ENCODE results near the gene CHRM2.

The CHRM2 gene

DNA sequence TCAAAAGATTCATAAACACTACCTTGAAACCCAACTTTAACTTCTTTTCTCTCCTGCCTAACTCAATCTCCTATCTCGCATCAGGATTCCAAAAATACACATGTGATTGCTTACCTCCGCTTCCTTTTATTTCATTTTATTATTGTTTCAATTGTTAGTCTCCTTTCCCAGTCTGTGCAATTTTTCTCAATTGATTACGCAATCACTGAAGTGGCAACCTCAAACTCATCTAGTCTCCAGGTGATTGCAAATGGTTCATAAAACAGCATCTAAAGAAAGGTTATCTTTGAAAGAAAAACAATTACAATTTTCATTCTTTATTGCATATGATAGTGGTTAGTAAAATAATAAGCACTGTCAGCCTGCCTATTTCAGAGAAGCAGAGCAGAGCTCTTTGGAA, 45.6 kb downstream of the CHRM2 start:
- TF ChIP-seq, protein P1, sequence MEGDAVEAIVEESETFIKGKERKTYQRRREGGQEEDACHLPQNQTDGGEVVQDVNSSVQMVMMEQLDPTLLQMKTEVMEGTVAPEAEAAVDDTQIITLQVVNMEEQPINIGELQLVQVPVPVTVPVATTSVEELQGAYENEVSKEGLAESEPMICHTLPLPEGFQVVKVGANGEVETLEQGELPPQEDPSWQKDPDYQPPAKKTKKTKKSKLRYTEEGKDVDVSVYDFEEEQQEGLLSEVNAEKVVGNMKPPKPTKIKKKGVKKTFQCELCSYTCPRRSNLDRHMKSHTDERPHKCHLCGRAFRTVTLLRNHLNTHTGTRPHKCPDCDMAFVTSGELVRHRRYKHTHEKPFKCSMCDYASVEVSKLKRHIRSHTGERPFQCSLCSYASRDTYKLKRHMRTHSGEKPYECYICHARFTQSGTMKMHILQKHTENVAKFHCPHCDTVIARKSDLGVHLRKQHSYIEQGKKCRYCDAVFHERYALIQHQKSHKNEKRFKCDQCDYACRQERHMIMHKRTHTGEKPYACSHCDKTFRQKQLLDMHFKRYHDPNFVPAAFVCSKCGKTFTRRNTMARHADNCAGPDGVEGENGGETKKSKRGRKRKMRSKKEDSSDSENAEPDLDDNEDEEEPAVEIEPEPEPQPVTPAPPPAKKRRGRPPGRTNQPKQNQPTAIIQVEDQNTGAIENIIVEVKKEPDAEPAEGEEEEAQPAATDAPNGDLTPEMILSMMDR (IDR thresholded peaks at IDR 0.05) = no peak

DNA sequence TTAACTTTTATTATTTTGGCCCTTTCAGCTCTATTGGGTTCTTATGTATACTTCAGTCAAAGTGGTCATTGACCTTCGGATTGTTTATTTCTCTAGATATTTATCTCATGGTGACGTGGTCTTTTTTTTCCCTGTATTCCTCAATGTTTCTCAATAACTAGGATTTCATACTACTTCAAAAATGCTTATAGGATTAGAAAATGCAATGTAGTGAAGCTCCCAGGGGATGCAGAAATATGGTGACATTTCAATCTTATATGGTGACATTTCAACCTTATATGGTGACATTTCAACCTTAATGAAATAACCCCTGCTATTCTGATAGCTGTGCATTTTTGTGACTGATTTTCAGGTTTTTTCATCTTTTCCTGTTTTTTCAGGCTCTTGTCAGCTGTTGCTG, 51.4 kb downstream of the CHRM2 start:
- no peaks in the 10 kb centered on the region for H3K4me1 ChIP-seq
- H3K27ac ChIP-seq = no peak overlapping the region
- no peaks in the 10 kb centered on the region for H3K36me3 ChIP-seq
- TF ChIP-seq, protein P1 (IDR thresholded peaks at IDR 0.05) = no peak
- H3K4me3 ChIP-seq = no peak overlapping the region
- intact Hi-C loops (cut with DNase I; ENCODE audit: low total_unique reads) = no loop called here
- DNase-seq = no peak
- no peaks in the 10 kb centered on the region for H3K9me3 ChIP-seq
- H3K27me3 ChIP-seq = no peaks in the 10 kb centered on the region

More for the DNA sequence above, 45.6 kb downstream of the CHRM2 start:
- intact Hi-C loops (cut with DNase I; ENCODE audit: low total_unique reads) = no loop called here
- Histone ChIP-seq H3K4me3 (no peak overlapping the region), H3K27ac (no peak overlapping the region), H3K9me3 (no peaks in the 10 kb centered on the region), H3K4me1 (no peaks in the 10 kb centered on the region), H3K36me3 (no peaks in the 10 kb centered on the region), H3K27me3 (no peaks in the 10 kb centered on the region)
- DNase-seq = no peak

DNA sequence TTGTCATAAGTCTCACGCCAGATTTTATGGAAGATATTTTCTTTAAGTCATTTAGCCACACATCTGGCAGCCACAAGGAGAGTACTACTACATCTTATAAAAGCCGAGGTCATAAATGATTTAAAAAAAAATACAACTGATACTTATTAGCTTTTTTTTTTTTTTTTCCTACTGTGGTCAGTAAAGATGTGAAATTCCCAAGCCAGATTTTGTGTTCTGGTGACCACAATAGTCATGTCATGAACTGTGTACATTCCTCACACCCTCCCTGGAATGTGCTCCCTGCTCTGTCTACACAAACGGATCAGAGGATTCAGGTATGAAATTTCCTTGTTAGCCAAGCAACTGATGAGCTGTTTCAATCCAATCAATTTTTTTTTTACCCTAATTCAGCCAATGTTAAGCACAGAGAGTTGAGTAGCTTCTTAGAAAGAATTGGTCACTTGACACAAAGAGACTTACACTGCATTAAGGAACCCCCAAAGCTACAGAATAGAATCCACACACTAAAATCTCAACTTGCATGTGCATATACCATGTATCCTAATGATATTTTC, 54.7 kb downstream of the CHRM2 start:
- TF ChIP-seq, protein P1 (IDR thresholded peaks at IDR 0.05) = no peak

DNA sequence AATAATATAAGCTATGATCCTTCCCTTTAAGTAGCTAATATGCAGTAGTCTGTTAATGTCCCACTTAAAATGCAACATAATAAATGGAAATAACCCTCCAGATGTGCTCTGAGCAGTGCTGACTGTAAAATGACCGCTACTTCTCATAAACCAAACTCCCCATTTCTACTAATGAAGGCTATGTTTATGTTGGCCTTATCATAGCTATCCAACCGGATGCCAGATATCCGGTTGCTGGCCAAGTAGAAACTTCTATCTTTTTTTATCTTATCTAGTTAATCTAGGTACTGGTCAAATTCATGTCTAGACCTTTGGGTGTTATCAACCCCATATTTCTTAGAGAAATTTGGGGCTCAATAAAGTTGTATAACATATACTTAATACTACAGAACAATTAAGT, 56.6 kb downstream of the CHRM2 start:
- DNase-seq = no peak
- Histone ChIP-seq H3K27me3 (no peaks in the 10 kb centered on the region), H3K4me3 (no peak overlapping the region), H3K4me1 (no peaks in the 10 kb centered on the region), H3K9me3 (no peaks in the 10 kb centered on the region), H3K36me3 (no peaks in the 10 kb centered on the region), H3K27ac (no peak overlapping the region)
- intact Hi-C loops (cut with DNase I; ENCODE audit: low total_unique reads) = no loop called here
- TF ChIP-seq, protein P1 (IDR thresholded peaks at IDR 0.05) = no peak

More for the DNA sequence above, 54.7 kb downstream of the CHRM2 start:
- H3K9me3 ChIP-seq = no peaks in the 10 kb centered on the region
- no peak overlapping the region for H3K4me3 ChIP-seq
- no peaks in the 10 kb centered on the region for H3K4me1 ChIP-seq
- intact Hi-C loops (cut with DNase I; ENCODE audit: low total_unique reads) = no loop called here
- no peaks in the 10 kb centered on the region for H3K36me3 ChIP-seq
- no peak for DNase-seq
- no peak overlapping the region for H3K27ac ChIP-seq
- H3K27me3 ChIP-seq = no peaks in the 10 kb centered on the region

DNA sequence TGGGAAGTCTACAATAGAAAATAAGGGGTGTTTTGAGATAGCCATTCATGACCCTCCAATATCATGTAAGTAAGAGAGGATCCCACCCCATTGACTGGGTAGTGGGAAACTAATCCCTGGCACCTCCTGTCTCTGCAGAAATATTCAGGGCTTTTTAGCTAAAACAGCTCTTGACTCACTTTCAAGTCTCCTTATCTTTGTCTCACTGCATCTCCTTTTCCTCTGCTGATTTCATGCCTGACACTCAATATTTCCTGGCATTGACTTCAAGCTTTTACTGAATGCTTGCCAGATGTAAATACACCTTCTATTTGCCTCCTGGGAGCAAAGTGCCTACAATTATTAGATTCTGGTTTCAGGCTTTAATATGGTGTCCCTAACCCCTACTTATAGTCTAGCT, 57.1 kb downstream of the CHRM2 start:
- H3K9me3 ChIP-seq = no peaks in the 10 kb centered on the region
- H3K4me1 ChIP-seq = no peaks in the 10 kb centered on the region
- TF ChIP-seq, protein P1 (IDR thresholded peaks at IDR 0.05) = no peak
- H3K36me3 ChIP-seq = no peaks in the 10 kb centered on the region
- no peaks in the 10 kb centered on the region for H3K27me3 ChIP-seq
- intact Hi-C loops (cut with DNase I; ENCODE audit: low total_unique reads) = no loop called here
- no peak for DNase-seq
- H3K27ac ChIP-seq = no peak overlapping the region
- no peak overlapping the region for H3K4me3 ChIP-seq
